ENCODE results near the gene PDLIM3.

DNA sequence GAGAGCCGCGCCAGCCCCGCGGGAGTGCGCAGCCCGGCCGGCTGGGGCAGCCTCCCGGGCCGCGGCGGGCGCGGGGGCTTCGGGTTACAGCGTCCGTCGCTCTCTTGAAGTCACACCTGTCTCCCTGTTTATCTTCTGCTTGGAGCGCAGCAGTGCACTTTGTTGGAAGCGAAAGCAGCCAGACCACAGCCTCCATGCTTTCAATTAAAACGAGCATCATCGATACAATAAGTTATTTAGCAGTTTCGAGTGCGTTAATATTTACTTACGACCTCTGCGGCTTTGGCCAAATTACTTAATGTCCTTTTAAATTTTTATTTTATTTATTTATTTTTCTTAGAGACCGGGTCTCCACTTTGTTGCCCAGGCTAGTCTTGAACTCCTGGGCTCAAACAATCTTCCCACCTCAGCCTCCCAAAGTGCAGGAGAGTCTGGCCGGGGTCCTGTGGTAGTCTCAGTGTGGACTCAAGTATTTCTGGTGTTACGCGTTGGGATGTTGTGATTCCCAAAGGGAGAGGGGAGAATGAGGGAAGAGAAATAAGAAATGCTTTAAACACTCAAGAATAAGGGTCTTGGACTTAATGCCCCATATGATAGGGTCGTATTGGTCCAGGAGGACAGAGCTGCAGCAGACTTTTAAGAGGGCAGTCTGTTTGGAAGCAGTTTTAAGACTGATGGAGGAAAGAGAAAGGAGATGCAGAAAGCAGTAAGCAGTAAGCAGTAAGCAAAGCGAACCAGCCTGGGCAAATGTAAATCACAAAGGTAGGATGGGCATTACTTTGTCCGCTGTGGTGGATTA is 504 bp upstream of the PDLIM3 start:
- TF ChIP-seq, protein P1, sequence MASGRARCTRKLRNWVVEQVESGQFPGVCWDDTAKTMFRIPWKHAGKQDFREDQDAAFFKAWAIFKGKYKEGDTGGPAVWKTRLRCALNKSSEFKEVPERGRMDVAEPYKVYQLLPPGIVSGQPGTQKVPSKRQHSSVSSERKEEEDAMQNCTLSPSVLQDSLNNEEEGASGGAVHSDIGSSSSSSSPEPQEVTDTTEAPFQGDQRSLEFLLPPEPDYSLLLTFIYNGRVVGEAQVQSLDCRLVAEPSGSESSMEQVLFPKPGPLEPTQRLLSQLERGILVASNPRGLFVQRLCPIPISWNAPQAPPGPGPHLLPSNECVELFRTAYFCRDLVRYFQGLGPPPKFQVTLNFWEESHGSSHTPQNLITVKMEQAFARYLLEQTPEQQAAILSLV (tag; IDR thresholded peaks at IDR 0.05): no peak
- TF ChIP-seq SLC30A9 (CRISPR knock-in tag; IDR thresholded peaks at IDR 0.05) (no peak), ATF1 (CRISPR knock-in tag; IDR thresholded peaks at IDR 0.05) (no peak), ATF1 (tag; IDR thresholded peaks at IDR 0.05) (no peak), RCOR1 (IDR thresholded peaks at IDR 0.05; ENCODE audit: borderline replicate concordance in 1 of 2, low read depth in 2 of 2, low read length in 2 of 2) (no peak), CREBBP (IDR thresholded peaks at IDR 0.05; ENCODE audit: low read depth, low read length) (no peak), ZNF444 (CRISPR knock-in tag; IDR thresholded peaks at IDR 0.05) (no peak), RAD21 (CRISPR knock-in tag; conservative IDR thresholded peaks at IDR 0.05 in 1 of 2, IDR thresholded peaks at IDR 0.05 in 1 of 2) (no peak), POU5F1 (IDR thresholded peaks at IDR 0.05; ENCODE audit: borderline replicate concordance, low read depth, low read length, partially characterized antibody) (no peak), MAFK (IDR thresholded peaks at IDR 0.05; ENCODE audit: low read length) (no peak), MAZ (CRISPR knock-in tag; conservative IDR thresholded peaks at IDR 0.05 in 1 of 2, IDR thresholded peaks at IDR 0.05 in 1 of 2) (no peak), ZNF133 (CRISPR knock-in tag; IDR thresholded peaks at IDR 0.05) (no peak)
- TF ChIP-seq, protein P2, sequence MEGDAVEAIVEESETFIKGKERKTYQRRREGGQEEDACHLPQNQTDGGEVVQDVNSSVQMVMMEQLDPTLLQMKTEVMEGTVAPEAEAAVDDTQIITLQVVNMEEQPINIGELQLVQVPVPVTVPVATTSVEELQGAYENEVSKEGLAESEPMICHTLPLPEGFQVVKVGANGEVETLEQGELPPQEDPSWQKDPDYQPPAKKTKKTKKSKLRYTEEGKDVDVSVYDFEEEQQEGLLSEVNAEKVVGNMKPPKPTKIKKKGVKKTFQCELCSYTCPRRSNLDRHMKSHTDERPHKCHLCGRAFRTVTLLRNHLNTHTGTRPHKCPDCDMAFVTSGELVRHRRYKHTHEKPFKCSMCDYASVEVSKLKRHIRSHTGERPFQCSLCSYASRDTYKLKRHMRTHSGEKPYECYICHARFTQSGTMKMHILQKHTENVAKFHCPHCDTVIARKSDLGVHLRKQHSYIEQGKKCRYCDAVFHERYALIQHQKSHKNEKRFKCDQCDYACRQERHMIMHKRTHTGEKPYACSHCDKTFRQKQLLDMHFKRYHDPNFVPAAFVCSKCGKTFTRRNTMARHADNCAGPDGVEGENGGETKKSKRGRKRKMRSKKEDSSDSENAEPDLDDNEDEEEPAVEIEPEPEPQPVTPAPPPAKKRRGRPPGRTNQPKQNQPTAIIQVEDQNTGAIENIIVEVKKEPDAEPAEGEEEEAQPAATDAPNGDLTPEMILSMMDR (IDR thresholded peaks at IDR 0.05 in 2 of 3, conservative IDR thresholded peaks at IDR 0.05 in 1 of 3; ENCODE audit: insufficient read depth in 2 of 3, low read depth in 1 of 3, low read length in 3 of 3): no peak

Data from K562 (cell line).